Hematopoietic multipotent progenitor cell treated with erythropoietin and hydrocortisone succinate and interleukin-3 and kit ligand, for 17 days (in vitro differentiated cells): Measurements from ENCODE around the gene XPNPEP2.

Experiments
- DNase-seq: peaks from one replicate; pipeline ENCODE4 v3.0.0-alpha.2; 2015; ENCODE audit warnings: low spot score

Gene XPNPEP2

DNA sequence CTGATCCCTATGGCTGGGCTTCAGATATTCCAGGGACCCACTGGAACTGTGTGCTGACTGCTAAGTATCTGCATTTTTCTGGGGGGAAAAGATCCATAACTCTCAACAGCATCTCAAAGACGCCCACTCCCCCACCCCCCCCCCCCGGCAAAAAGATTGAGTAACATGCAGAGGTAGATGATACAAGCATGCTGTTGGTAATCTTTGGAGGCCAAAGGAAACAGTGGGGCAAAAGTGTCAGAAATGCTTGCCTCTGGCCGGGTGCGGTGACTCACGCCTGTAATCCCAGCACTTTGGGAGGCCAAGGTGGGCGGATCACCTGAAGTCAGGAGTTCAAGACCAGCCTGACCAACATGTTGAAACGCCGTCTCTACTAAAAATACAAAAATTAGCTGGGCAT is 12.2 kb downstream of the XPNPEP2 start:
- DNase-seq: no peak

DNA sequence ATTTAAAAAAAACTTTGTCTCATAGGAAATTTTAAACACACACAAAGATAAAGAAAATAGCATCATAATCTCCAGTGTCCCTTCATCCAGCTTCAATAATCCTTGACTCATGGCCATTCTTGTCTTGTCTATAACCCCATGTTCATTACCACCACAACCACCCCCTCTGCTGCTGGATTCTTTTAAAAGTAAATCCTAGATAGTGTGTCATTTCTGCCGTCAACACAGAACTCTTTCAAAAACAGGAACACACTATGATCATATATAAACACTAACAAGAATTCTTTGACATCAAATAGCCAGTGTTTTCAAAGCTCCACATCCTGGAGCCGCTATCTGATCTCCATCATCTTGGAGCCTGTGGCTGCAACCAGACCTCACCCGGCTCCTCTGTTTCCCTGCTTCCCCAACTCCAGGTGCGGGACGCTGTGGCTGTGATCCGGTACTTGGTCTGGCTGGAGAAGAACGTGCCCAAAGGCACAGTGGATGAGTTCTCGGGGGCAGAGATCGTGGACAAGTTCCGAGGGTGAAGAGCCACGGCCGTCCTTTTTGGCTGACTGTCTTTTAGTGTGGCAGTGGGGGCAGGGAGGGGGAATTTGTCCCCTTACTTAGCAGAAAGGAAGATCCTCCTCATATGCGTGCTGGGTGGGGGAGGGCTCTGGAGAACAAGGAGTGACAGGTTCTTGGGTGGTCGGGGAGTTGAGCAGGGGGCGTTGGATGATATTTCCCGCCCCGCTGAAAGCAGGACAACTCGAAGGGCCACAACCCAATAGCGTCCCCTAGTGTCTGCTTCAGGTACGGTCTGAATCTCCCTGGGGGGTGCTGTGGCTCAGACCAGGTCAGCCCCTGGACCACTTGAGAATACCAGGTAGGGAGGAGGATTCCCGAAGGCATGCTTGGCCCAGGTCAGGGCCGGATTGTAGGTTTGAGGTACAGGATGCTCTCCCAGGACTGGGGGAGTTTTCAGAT is 15.6 kb downstream of the XPNPEP2 start:
- DNase-seq: no peak

DNA sequence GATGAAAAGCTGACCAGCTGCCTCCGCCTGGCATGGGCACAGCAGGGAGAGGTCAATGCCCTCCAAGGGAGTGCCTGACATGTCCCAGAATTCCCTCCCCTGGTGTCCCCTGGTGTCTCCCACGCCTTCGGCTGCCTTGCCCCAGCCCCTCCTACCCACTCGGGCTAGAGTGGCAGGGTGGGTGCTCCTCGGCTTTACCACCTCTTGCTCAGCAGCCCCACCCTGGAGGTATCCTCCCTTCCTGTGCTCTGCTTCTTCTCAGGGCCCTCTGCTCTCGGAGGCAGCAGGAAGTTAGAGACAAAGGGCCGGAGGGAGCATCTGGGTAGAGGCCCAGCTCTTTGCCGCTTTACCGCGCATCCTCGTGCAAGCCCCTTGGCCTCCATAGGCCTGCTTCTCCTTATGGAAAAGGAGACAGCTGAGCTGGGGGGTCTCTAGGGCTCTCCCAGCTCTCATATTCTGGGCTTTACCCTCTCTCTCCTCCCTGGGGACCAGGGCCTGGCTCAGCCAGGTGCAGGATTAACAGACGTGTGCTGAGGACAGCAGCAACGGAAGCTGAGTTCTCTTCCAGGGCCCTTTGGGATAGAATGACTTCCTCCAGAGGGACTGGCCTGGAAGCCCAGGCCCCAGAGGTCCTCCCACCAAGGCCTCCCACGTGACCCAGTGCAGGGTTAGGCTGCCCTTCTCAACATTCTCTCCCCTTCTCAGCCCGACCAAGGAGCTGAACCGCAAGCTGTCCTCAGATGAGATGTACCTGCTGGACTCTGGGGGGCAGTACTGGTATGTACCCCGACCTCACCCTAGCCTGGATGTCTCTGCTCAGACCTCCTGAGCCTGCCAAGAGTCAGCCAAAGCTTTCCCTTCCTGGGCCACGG is 17.2 kb downstream of the XPNPEP2 start:
- no peak for DNase-seq

DNA sequence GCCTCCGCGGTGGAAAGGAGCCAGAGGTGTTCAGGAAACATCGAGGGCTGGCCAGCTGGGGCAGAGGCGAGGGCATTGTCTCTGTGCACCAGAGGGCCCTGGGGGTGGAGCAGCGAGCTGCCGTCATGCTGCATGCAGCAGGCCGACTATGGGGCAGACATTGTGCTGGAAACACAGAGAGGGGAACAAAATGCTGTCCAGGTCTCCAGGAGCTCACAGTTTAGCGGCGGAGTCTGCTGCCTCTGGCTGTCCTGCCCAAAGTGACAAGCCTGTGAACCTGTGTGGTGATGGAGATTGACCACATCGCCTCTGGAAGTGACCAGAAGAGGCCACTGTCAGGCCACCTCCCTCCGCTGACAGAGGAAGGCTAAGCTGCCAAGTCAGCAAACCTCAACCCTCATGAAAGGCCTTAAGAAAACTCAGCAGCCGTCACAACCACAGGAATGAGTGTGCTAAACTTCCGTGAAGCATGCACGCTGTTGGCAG is 20.8 kb downstream of the XPNPEP2 start:
- no peak for DNase-seq

DNA sequence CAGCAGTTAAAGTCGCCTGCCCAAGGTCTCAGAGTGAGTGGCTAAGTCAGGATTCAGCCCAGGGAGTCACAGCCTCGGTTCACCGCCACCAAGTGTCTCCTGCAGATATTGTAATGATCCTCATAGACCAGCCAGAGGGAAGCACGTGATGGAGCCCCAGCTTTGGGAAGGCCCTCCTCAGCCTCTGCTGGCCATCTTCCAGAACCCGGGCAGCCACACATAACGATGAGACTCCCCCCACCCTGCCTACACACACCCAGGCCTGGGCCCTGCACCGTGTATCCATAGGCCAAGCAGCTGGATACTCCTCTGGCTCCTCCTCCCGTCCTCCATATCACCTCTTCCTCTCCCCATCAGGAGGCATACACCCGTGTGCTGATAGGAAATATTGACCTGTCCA is 21.4 kb downstream of the XPNPEP2 start:
- DNase-seq: no peak

DNA sequence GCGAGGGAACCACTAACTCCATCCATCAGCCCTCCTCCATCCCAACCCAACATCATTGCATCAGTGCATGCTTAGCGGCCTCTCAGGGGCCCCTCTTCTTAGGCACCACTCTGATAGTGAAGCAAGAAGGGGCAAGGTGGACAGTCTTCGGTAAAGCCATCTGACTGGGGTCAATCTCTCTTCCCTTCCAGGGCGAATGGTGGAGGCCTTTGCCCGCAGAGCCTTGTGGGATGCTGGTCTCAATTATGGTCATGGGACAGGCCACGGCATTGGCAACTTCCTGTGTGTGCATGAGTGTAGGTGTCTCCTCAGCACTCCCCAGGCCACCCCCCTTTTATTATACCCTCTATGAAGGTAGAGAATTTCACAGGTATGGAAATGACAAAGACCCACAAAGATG is 22.2 kb downstream of the XPNPEP2 start:
- DNase-seq: no peak

DNA sequence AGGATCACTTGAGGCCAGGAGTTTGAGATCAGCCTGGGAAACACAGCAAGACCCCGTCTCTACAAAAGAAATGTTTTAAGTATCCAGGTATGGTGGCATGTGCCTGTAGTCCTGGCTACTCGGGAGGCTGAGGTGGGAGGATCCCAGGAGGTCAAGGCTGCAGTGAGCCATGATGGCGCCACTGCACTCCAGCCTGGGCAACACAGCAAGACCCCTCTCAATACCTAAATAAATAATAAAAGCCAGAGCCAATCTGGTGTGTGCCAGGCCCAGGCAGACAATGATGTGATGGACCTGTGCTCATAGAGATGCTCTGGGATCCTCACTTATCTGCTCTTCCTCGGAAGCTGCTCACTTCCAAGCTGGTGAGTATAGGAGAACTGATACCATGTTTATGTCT is 22.8 kb downstream of the XPNPEP2 start:
- no peak for DNase-seq

DNA sequence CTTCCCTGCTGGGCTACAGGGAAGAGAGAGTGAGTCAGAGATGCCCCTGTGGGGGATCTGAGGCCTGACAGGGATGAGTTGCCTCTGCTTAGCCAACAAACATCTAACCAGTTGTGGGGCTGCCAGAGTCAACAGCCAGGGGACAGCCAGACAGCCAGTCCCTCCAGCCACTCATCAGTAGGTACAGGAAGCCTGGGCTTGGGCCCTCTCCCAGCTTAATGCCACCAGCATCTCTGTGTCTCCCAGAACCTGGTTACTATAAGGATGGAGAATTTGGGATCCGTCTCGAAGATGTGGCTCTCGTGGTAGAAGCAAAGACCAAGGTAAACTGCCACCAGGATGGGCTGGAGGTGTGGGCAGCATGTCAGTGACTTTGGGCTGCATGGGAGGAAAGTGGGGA is 23.7 kb downstream of the XPNPEP2 start:
- no peak for DNase-seq

DNA sequence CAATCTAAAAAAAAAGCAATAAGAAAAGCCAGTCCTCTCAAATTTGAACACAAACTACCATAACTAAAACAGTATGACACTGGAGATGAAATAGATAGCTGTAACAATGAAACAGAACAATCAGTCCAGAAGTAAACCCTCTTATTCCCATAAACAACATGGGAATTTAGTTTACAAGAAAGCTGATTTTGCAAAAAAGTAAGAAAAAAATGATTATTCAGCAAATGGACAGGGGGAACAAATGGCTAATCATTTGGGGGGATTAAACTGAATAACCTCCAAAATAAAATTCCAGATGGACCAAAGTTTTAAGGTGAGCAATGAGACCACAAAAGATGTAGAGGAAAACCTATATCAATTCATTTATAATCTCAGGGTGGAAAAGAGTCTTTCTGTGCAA is 24.9 kb downstream of the XPNPEP2 start:
- DNase-seq: no peak

DNA sequence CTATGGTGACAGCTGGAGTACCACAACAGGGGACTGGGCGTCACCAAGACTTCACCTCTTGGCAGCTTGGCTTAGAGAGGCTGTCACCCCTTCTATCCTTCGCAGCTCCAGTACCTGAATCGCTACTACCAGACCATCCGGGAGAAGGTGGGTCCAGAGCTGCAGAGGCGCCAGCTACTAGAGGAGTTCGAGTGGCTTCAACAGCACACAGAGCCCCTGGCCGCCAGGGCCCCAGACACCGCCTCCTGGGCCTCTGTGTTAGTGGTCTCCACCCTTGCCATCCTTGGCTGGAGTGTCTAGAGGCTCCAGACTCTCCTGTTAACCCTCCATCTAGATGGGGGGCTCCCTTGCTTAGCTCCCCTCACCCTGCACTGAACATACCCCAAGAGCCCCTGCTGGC is 29.4 kb downstream of the XPNPEP2 start:
- DNase-seq: no peak

DNA sequence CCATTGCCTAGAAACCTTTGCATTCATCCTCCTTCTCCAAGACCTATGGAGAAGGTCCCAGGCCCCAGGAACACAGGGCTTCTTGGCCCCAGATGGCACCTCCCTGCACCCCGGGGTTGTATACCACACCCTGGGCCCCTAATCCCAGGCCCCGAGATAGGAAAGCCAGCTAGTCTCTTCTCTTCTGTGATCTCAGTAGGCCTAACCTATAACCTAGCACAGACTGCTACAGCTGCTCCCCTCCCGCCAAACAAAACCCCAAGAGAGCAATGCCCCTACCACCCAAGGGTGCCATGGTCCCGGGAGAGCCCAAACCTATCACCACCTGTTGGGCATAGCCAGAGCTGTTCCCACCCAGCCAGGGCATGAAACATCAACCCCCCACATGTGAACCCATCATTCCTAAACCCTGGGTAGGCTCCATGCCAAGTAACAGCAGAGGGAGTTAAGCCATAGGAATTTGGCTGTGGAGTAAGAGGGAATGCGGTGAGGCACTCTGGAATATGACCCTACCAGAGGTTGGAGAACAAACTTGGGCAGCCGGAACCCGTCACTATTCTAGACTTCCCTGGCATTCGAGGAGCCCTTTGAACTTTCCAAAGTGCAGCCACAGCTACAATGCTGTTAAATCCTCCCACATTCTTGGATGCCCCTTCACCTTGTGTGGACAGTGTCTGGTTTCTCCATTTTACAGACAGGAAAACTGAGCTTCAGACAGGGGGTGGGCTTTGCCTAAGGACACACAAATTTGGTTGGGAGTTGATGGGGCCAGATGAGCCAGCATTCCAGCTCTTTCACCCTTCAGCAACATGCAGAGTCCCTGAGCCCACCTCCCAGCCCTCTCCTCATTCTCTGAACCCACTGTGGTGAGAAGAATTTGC is 30.0 kb downstream of the XPNPEP2 start:
- DNase-seq: no peak

DNA sequence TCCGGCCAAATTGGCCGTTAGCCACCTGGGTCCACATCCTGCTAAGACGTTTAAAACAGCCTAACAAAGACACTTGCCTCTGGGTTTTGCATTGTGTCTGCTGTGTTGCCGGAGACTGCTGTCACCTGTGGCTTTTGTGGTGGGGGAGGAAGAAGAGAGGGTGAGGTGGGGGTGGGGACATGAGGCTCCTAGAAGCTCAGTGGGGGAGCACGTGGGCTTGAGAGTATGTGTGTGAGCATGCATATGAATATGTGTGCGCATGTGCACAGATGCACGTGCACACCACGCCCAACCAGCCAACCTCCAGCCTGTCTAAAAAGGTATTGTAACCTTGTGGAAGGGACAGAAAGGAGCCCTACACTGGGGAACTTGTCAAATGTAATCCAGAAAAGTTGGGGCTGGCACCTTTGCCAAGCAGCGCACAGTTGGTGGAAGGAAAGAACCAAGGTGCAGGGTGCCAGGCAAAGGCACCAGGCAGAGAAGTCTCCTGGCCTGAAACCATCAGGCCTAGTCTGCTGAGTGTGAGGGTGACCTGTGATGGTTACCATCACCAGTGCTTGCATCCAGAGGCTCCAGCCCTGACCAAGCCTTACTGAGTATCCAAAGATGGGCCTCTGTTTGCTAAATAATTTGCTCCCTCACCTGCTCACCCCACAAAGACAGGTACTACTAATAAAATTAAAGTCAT is 30.8 kb downstream of the XPNPEP2 start:
- DNase-seq: no peak

DNA sequence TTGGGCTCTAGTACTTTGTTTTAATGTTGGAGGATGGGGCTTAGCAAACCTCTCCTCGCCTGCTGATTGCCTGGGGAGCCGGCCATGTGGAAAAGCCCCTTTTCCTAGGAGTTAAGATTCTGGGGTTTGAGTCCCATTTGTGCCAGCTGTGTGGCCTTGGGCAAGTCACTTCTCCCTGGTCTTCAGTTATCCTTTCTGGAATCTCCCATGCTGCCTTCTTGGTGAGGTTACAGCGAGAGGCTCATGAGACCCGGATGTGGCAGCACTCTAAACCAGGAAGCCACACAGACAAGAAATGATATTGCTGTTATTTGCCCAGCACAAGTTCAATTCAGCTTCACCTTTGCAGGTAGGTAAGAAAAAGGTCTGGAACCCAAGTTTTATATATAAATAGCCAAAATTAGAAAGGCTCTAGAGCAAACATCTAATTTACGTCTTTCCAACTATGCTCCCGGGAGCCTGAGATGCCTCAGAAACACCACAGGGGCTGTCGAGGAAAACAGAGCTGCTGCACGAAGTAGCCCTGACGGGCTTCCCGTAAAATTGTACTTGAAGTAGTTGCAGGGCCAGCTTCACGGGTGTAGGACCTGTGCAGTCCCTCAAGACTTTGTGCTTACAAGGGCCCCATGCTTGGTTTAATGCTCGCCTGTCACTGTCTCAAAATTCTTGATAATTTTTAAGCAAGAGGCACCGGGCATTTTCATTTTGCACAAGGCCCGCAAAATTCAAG is 32.7 kb downstream of the XPNPEP2 start:
- no peak for DNase-seq

DNA sequence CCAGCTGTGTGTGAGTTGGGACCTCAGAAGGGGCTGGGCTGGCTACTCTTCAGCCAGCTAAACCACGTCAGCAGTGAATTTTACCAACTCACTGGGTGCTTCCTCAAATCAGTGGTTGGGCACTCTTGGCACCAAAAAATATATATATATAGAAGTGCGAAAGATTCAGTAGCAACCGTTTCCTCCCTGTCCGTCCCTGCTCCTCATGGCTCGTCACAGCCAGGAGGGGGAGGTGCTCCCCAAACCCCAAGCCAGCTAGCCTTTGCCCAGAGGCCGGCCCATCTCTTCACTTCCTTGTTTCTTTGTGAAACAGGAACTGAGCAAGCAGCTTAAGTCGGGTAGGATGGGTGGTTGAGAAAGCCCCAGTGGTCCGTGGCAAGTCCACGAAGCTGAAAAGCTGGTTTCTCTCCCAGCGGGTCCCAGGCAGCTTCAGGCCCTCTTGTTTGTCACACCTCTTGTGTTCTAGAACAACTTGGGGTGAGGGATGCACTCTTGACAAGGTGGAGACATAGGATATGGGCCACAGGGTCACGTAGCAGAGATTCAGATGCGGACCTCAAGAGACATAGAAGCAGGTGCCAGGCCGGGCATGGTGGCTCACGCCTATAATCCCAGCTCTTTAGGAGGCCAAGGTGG is 34.1 kb downstream of the XPNPEP2 start:
- DNase-seq: no peak

DNA sequence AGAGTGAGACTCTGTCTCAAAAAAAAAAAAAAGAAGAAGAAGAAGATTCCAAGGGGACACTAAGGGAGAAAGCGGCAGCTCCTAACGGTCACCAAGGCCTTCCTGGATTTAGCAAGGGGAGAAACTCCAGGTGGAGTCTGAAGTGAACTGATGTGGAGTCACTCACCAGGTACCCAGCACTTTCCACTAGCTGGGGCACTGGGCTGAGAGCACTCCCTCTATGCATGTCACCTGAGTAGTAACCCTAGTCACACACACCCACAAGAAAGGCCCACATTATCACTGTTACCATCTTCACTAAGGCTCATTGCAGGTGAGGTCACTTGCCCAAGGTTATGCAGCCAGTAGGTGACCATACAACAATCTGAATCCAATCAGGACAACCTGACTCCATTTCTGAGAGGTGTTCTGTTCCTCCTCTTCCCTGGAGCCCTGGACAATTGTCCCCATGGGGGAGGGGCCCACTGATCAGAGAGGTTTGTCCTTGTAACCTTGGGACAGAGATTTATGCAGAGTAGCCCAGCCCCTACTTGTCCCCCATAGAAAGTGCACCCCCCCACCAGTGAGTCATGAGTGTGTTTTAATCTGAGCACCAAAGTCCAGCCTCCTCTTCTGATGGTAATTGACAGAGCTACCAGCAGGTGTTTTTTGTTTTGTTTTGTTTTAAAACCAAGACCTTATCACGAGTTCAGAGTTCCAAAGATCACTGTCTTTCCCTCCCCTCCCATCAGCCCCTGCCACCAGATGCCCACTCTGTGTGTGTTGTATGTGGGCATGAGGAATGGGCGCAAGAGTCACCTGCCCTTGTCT is 35.1 kb downstream of the XPNPEP2 start:
- no peak for DNase-seq

DNA sequence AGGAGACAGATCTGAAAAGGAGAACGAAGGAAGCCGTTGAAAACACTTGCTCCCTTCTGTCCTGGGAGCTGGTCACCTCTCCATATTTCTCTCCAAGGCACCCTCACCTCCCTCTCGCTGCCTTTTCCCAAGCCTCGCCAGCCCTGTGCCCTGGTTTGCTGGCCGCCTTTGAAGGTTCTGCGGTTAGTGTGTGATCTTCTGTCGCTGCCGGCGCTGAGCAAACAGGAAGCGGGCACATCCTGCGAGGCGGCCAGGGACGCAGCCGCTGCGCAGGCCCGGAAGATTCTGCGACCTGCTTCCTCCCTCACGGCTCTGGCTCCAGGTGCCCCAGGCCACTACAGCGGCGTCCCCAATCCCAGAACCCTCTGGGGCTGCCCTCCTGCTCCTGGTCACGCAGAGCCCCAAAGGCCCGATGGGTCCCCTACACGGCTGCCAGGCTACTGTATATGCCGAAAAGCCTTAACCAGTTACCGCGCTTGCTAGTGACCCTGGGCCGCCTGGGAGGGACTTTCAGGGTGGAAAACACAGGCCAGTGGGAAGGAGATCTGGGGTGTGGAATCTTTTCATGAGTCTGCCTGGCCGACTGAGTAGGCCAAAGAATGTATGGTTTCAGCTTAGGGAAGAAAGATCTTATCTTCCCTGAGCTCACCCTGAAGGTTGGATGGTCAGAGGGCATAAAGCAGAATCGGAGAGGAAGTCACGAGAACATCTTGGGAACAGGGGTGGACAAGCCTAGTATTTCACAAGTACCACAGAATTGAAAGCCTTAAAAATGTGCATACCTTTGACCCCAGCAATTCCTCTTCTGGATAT is 38.6 kb downstream of the XPNPEP2 start:
- no peak for DNase-seq

DNA sequence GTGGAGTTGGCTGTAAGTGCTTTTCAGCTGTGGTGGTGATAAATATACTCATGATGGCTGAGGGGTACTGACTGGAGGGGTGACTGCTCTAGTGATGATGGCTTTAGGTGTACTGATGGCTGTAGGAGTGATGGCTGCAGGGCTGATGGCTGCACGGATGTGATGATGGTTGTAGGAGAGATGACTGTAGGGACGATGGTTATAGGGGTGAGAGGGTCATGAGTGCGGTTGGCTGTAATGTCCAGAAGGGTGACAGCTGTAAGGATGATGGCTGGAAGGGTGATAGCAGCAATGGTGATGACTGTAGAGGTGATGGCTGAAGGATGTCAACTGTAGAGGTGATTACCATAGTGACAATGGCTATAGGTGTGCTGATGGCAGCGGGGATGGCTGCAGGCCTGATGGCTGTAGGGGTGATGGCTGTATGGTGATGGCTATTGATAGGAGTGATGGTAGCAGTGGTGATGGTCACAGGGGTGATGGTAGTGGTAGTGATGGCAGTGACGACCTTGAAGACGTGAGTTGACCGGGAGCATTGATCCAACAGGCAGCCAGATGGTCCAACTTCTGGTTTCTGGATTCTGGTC is 40.4 kb downstream of the XPNPEP2 start:
- DNase-seq: no peak

DNA sequence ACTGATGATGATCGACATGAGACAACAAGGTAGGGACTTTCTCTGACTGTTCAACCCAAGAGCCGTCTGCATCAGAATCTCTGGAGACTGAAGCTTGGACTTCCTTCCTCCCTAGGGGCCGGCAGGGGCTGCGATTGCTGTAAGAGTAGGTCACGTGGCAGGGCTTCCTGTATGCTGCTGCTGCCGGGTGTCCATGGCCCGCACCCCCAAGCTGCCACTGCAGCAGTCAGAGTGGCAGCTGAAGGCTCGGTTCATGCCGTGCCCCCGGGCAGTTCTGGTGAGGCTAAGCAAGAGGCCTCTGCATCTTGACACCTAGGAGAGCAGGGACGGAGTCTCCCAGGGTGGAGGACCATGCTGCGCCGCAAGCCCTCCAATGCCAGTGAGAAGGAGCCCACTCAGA is 41.0 kb downstream of the XPNPEP2 start, which contains the start of gene SASH3:
SASH3 (plus strand) TSS at position 203 of the 400 bp plus-strand sequence; CDS start at position 352, 149 bp downstream.
- no peak for DNase-seq
